ENCODE measurements around the gene PRKCB. TPM values are rescaled to one million over a fixed set of nuclear protein-coding genes. Genes with fewer than 3 reads are reported as not detected.

The PRKCB gene
- total and polyA plus RNA-seq, 4 donors: 1.6 to 9.4 (median 4.0) TPM

DNA sequence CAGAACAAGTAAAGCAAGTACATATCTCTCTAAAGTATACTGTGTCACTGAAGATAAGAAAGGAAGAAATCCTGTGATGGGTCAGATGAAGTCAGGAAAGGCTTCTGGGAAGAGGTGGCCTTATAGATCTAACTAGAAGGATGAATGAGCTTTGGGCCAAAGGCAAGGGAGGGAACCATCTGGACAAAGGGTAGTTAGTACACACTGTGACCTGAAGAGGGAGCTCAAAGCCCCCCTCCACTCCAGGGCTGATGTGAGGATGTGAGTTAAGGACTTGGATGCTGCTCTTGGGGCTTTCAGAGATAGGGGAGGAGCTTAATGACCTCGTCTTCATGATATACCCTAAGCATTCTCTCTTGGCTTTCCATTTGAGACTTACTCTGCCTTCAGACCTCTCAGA lies 235.1 kb downstream of the PRKCB start:
- Histone ChIP-seq H3K4me1 (ENCODE audit: control insufficient read depth in 4 of 4, insufficient read depth in 4 of 4, low read length in 3 of 4) (no peaks in the 10 kb centered on the region), H3K9ac (ENCODE audit: low read depth in 1 of 2, low read length in 2 of 2) (no peak overlapping the region), H3K27ac (ENCODE audit: low read depth in 1 of 2, low read length in 2 of 2) (no peak overlapping the region), H3K36me3 (ENCODE audit: control insufficient read depth in 4 of 4, insufficient read depth in 3 of 4, low read depth in 1 of 4, low read length in 3 of 4) (no peaks in the 10 kb centered on the region), H3K27me3 (ENCODE audit: control insufficient read depth in 4 of 4, insufficient read depth in 4 of 4, low read length in 3 of 4) (no peaks in the 10 kb centered on the region), H3K4me3 (ENCODE audit: low read depth in 1 of 3, low read length in 3 of 3) (no peak overlapping the region), H3K9me3 (ENCODE audit: control insufficient read depth in 4 of 4, low read length in 3 of 4) (no peaks in the 10 kb centered on the region)
- 40% methylated on average over 1 of the region's 1 CpG for WGBS
- TF ChIP-seq, protein P1, sequence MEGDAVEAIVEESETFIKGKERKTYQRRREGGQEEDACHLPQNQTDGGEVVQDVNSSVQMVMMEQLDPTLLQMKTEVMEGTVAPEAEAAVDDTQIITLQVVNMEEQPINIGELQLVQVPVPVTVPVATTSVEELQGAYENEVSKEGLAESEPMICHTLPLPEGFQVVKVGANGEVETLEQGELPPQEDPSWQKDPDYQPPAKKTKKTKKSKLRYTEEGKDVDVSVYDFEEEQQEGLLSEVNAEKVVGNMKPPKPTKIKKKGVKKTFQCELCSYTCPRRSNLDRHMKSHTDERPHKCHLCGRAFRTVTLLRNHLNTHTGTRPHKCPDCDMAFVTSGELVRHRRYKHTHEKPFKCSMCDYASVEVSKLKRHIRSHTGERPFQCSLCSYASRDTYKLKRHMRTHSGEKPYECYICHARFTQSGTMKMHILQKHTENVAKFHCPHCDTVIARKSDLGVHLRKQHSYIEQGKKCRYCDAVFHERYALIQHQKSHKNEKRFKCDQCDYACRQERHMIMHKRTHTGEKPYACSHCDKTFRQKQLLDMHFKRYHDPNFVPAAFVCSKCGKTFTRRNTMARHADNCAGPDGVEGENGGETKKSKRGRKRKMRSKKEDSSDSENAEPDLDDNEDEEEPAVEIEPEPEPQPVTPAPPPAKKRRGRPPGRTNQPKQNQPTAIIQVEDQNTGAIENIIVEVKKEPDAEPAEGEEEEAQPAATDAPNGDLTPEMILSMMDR (IDR thresholded peaks at IDR 0.05; ENCODE audit: low read depth, low read length, missing input control): peak; percentile 38
- peak; percentile 56 to 72 for TF ChIP-seq RAD21 (IDR thresholded peaks at IDR 0.05)
- TF ChIP-seq SP1 (IDR thresholded peaks at IDR 0.05): no peak
- TF ChIP-seq TAF1 (conservative IDR thresholded peaks at IDR 0.05): no peak
- TF ChIP-seq, protein P2, sequence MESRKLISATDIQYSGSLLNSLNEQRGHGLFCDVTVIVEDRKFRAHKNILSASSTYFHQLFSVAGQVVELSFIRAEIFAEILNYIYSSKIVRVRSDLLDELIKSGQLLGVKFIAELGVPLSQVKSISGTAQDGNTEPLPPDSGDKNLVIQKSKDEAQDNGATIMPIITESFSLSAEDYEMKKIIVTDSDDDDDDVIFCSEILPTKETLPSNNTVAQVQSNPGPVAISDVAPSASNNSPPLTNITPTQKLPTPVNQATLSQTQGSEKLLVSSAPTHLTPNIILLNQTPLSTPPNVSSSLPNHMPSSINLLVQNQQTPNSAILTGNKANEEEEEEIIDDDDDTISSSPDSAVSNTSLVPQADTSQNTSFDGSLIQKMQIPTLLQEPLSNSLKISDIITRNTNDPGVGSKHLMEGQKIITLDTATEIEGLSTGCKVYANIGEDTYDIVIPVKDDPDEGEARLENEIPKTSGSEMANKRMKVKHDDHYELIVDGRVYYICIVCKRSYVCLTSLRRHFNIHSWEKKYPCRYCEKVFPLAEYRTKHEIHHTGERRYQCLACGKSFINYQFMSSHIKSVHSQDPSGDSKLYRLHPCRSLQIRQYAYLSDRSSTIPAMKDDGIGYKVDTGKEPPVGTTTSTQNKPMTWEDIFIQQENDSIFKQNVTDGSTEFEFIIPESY (IDR thresholded peaks at IDR 0.05): no peak
- TF ChIP-seq JUND (IDR thresholded peaks at IDR 0.05): no peak
- DNase-seq (ENCODE audit: low spot score): peak; percentile 32

DNA sequence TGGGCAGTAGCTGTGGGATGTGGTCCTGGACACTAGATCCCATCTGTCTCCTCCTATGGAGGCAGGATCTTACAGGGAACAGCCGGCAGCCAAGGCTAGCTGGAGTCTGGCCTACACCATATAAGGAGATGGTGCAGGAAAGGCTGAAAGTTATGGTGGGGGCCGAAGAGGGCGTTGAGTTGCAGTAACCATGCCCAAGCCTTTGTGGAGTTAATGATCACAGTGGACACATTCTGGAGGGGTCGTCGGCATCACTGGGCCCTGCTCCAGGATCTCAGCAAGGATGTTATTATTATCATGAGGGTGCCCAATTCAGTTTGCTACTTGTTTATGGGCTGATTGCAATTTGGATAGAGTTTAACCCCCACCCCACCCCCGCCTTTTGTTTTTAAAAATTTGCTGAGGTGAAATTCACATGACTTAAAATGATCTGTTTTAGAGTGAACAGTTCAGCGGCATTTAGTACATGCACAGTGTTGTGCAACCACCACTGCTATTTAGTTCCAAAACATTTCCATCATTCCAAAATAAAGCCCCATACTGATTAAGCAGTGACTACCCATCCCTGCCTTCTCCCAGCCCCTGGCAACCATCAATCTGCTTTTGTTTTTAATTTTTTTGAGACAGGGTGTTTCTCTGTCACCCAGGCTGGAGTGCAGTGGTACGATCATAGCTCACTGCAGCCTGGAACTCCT lies 236.0 kb downstream of the PRKCB start:
- Histone ChIP-seq H3K9me3 (ENCODE audit: control insufficient read depth in 4 of 4, low read length in 3 of 4) (no peaks in the 10 kb centered on the region), H3K27ac (ENCODE audit: low read depth in 1 of 2, low read length in 2 of 2) (no peak overlapping the region), H3K27me3 (ENCODE audit: control insufficient read depth in 4 of 4, insufficient read depth in 4 of 4, low read length in 3 of 4) (no peaks in the 10 kb centered on the region), H3K4me1 (ENCODE audit: control insufficient read depth in 4 of 4, insufficient read depth in 4 of 4, low read length in 3 of 4) (no peaks in the 10 kb centered on the region), H3K4me3 (ENCODE audit: low read depth in 1 of 3, low read length in 3 of 3) (no peak overlapping the region), H3K36me3 (ENCODE audit: control insufficient read depth in 4 of 4, insufficient read depth in 3 of 4, low read depth in 1 of 4, low read length in 3 of 4) (no peaks in the 10 kb centered on the region), H3K9ac (ENCODE audit: low read depth in 1 of 2, low read length in 2 of 2) (no peak overlapping the region)
- TF ChIP-seq, protein P2 (IDR thresholded peaks at IDR 0.05): no peak
- TF ChIP-seq, protein P3, sequence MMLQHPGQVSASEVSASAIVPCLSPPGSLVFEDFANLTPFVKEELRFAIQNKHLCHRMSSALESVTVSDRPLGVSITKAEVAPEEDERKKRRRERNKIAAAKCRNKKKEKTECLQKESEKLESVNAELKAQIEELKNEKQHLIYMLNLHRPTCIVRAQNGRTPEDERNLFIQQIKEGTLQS (IDR thresholded peaks at IDR 0.05): no peak
- TF ChIP-seq TAF1 (conservative IDR thresholded peaks at IDR 0.05) (no peak), RAD21 (IDR thresholded peaks at IDR 0.05) (no peak), JUND (IDR thresholded peaks at IDR 0.05) (no peak), YY1 (IDR thresholded peaks at IDR 0.05) (no peak), HNF4G (IDR thresholded peaks at IDR 0.05) (no peak), GABPA (IDR thresholded peaks at IDR 0.05 in 1 of 2, conservative IDR thresholded peaks at IDR 0.05 in 1 of 2) (no peak), FOXA1 (IDR thresholded peaks at IDR 0.05) (no peak), NR2F2 (IDR thresholded peaks at IDR 0.05) (no peak), FOXA2 (IDR thresholded peaks at IDR 0.05) (no peak), EGR1 (IDR thresholded peaks at IDR 0.05; ENCODE audit: low read depth in 2 of 2) (no peak)
- TF ChIP-seq, protein P4, sequence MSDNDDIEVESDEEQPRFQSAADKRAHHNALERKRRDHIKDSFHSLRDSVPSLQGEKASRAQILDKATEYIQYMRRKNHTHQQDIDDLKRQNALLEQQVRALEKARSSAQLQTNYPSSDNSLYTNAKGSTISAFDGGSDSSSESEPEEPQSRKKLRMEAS (IDR thresholded peaks at IDR 0.05): no peak
- TF ChIP-seq, protein P1 (IDR thresholded peaks at IDR 0.05; ENCODE audit: low read depth, low read length, missing input control): no peak
- TF ChIP-seq, protein P5, sequence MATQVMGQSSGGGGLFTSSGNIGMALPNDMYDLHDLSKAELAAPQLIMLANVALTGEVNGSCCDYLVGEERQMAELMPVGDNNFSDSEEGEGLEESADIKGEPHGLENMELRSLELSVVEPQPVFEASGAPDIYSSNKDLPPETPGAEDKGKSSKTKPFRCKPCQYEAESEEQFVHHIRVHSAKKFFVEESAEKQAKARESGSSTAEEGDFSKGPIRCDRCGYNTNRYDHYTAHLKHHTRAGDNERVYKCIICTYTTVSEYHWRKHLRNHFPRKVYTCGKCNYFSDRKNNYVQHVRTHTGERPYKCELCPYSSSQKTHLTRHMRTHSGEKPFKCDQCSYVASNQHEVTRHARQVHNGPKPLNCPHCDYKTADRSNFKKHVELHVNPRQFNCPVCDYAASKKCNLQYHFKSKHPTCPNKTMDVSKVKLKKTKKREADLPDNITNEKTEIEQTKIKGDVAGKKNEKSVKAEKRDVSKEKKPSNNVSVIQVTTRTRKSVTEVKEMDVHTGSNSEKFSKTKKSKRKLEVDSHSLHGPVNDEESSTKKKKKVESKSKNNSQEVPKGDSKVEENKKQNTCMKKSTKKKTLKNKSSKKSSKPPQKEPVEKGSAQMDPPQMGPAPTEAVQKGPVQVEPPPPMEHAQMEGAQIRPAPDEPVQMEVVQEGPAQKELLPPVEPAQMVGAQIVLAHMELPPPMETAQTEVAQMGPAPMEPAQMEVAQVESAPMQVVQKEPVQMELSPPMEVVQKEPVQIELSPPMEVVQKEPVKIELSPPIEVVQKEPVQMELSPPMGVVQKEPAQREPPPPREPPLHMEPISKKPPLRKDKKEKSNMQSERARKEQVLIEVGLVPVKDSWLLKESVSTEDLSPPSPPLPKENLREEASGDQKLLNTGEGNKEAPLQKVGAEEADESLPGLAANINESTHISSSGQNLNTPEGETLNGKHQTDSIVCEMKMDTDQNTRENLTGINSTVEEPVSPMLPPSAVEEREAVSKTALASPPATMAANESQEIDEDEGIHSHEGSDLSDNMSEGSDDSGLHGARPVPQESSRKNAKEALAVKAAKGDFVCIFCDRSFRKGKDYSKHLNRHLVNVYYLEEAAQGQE (IDR thresholded peaks at IDR 0.05): no peak
- DNase-seq (ENCODE audit: low spot score): peak; percentile 20
- 81% methylated on average over 8 of the region's 8 CpGs for WGBS
